OCI-LY3 (cell line): ENCODE measurements around the gene AMOTL1.

Experiments used
- H2AFZ ChIP-seq: fragments of 200-600, 300-600 bp; shearing (Covaris generic); 2 replicates; pipeline ENCODE4 v1.6.0; 2014; ENCODE audit warnings: antibody characterized with exemption, low read depth, low read length
- H3K27ac ChIP-seq: fragments of 200-600, 300-600 bp; sonication (generic); 2 replicates; pipeline ENCODE4 v1.5.1; 2014; ENCODE audit warnings: mild to moderate bottlenecking, low read length, moderate library complexity, mixed read lengths
- H3K27me3 ChIP-seq: fragments of 200-600, 300-600 bp; sonication (generic); 2 replicates; pipeline ENCODE4 v1.6.1; 2014; ENCODE audit warnings: low read depth, low read length, mixed read lengths
- H3K36me3 ChIP-seq: fragments of 200-600, 300-600 bp; sonication (generic); replicated peaks from 2 replicates; pipeline ENCODE3; 2014; ENCODE audit warnings: low read depth, low read length, mixed read lengths
- H3K4me1 ChIP-seq: fragments of 300-600, 200-600 bp; sonication (generic); 2 replicates; pipeline ENCODE4 v1.6.1; 2014; ENCODE audit warnings: low read length, mixed read lengths
- H3K4me2 ChIP-seq: fragments of 200-600, 300-600 bp; sonication (generic); 2 replicates; pipeline ENCODE4 v1.6.1; 2014; ENCODE audit warnings: low read length, mixed read lengths
- H3K4me3 ChIP-seq: fragments of 300-600, 200-600 bp; sonication (generic); 2 replicates; pipeline ENCODE4 v1.5.1; 2014; ENCODE audit warnings: antibody characterized with exemption, mild to moderate bottlenecking, low read length, moderate library complexity
- H3K79me2 ChIP-seq: fragments of 300-600, 200-600 bp; shearing (Covaris generic); 2 replicates; pipeline ENCODE4 v1.6.1; 2014; ENCODE audit warnings: mild to moderate bottlenecking, low read length, mixed read lengths
- H3K9ac ChIP-seq: fragments of 300-600, 200-600 bp; shearing (Covaris generic); 2 replicates; pipeline ENCODE4 v1.6.0; 2014; ENCODE audit warnings: mild to moderate bottlenecking, low read length, moderate library complexity
- H3K9me3 ChIP-seq: fragments of 200-600, 300-600 bp; shearing (Covaris generic); 2 replicates; pipeline ENCODE4 v1.6.1; 2014; ENCODE audit warnings: low read length, mixed read lengths; ENCODE audit not compliant: insufficient read depth
- H4K20me1 ChIP-seq: fragments of 200-600, 300-600 bp; sonication (generic); 2 replicates; pipeline ENCODE4 v1.6.1; 2016; ENCODE audit warnings: low read length, mixed read lengths; ENCODE audit not compliant: insufficient read depth
- CTCF ChIP-seq: fragments of 200-600, 300-600 bp; sonication (generic); IDR thresholded peaks from 2 replicates; pipeline ENCODE4 v1.5.1; 2014; ENCODE audit warnings: antibody characterized with exemption, low read length, low read depth
- EZH2phosphoT487 ChIP-seq: fragments of 200-600 bp; shearing (Covaris generic); IDR thresholded peaks from 2 replicates; pipeline ENCODE4 v1.6.1; 2018; ENCODE audit warnings: antibody characterized with exemption, mixed run types, low read depth

AMOTL1 gene

DNA sequence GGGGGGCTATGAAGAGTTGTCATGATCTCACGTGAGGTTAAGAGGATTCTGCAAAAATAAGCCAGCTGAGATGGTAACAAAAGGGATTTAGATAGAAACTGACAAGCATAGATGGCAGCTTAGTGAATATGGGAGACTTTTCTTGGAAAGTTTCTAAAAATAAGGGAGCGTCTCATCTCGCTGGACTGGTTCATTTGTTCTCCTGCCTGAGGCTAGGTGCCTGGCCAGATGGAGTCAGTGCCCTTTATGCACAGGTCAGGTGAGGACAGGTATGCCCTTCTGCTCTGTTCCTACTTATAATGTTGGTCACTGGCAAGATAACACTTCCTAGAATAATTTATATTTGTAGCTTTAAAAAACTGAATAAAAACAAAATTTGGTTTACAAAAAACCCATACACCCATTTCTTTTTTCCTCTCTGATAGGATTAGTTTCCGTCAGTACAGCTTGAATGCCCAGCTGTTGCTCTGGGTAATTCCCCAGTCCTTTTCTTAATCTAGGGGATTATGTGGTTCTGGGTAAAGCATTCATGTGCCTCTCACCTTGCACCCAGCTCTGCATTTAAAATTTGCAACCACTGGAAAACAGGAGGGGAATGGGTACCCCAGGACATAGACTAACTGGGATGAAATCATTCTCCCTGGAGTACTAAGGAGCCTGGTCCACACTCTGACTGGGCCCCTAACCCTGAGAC, 90.0 kb downstream of the AMOTL1 start:
- Histone ChIP-seq H2AFZ (no peak overlapping the region), H3K4me1 (peaks cover 24% of the 10 kb centered on the region), H3K36me3 (peaks cover 38% of the 10 kb centered on the region), H3K9me3 (no peaks in the 10 kb centered on the region), H3K79me2 (no peaks in the 10 kb centered on the region), H3K9ac (no peak overlapping the region), H3K27me3 (no peaks in the 10 kb centered on the region), H4K20me1 (peaks cover 4% of the 10 kb centered on the region), H3K27ac (peak overlapping the region; percentile 35; the same call in 1 of the 2 replicates), H3K4me2 (peak overlapping the region; percentile 47), H3K4me3 (no peak overlapping the region)
- TF ChIP-seq EZH2phosphoT487 (no peak), CTCF (no peak)

DNA sequence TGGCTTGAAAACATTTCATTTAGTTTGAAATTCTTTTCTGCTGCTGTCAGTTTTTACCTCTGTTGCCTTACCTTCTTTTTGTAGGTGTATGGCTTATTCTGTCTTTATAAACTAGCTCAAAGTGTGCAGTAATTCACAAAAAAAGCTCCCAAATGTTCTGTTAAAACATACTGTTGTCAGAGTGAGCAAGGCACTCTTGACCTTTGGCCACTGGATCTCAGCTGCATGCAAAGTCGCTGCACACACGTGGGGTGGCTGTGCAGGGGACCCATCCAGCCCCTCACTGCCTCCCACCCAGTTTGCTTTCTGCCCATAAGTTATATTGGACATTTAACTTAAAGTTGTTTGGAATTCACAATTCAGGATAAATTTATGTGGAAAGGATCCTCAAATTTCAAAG, 92.2 kb downstream of the AMOTL1 start:
- Histone ChIP-seq H3K4me3 (no peak overlapping the region), H3K79me2 (no peaks in the 10 kb centered on the region), H3K27me3 (no peaks in the 10 kb centered on the region), H3K4me2 (no peak overlapping the region), H3K9ac (no peak overlapping the region), H4K20me1 (peaks cover 4% of the 10 kb centered on the region), H2AFZ (no peak overlapping the region), H3K4me1 (peaks cover 24% of the 10 kb centered on the region), H3K9me3 (no peaks in the 10 kb centered on the region), H3K27ac (no peak overlapping the region), H3K36me3 (peaks cover 29% of the 10 kb centered on the region)
- no peak for TF ChIP-seq CTCF
- no peak for TF ChIP-seq EZH2phosphoT487

DNA sequence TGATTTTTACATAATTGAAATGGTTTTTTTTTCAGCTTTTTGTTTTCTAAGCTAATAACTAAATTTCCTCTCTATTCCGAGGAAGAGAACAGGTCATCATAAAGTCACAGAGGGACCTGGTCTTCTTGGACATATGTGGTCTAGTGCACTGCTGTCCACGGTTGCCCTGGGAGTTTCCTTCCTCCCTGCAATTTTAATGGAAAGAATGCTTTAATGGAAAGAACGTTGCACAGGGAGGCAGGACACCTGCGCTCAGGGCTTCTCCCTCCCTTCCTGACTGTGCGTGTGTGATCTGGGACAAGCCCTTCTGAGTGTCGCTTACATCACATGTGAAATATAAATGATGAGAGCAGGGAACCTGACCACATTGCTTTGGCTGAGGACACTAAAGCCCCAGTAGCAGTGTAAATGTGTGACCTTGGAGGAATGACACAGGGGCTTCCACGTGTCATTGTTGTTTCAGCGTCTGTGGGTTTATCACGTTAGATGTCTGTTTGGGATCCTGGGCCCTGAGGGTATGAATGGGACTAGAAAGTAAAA, 93.2 kb downstream of the AMOTL1 start:
- Histone ChIP-seq H3K27me3 (no peaks in the 10 kb centered on the region), H3K79me2 (no peaks in the 10 kb centered on the region), H3K4me3 (no peak overlapping the region), H3K36me3 (peaks cover 29% of the 10 kb centered on the region), H3K4me2 (no peak overlapping the region), H3K9ac (no peak overlapping the region), H4K20me1 (peaks cover 4% of the 10 kb centered on the region), H2AFZ (no peak overlapping the region), H3K4me1 (peaks cover 24% of the 10 kb centered on the region), H3K9me3 (no peaks in the 10 kb centered on the region), H3K27ac (no peak overlapping the region)
- no peak for TF ChIP-seq EZH2phosphoT487

DNA sequence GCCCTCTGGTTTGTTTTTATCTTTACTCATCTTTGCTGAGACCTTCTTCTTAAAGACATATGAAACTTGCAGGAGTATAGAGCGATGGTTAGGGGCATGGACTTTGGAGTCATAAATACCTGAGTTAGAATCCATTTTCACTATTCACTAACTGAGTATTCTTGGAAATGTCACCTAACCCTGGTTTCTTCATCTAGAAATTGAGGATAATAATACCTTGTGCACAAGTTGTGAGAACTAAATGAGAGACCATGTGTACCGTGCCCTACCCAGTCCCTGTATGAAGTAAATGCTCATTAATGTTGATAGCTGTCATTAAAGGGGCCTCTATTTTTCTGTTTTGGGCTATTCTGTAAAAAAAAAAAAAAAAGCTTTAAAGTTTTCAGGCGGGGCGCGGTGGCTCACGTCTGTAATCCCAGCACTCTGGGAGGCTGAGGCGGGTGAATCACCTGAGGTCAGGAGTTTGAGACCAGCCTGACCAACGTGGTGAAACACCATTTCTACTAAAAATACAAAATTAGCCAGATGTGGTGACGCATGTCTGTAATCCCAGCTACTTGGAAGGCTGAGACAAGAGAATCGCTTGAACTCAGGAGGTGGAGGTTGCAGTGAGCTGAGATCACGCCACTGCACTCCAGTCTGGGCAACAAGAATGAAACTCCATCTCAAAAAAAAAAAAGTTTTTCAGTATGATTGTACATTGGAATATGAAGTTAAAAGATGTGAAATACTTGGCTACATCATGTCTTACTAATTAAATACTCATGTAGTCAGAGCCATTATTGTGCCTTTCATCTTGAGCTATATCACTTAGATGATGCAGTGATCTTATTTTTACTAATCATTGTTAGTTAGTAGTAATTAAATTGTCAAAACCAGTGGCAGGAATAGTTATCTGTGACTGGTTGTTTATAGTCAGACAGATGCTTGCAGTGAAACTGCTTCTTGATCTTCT, 95.0 kb downstream of the AMOTL1 start:
- H3K4me1 ChIP-seq, result peaks cover 7% of the 10 kb centered on the region
- H3K27ac ChIP-seq, result no peak overlapping the region
- no peak overlapping the region for H3K4me3 ChIP-seq
- H3K27me3 ChIP-seq, result no peaks in the 10 kb centered on the region
- no peak overlapping the region for H3K4me2 ChIP-seq
- no peaks in the 10 kb centered on the region for H4K20me1 ChIP-seq
- TF ChIP-seq CTCF, result no peak
- no peak for TF ChIP-seq EZH2phosphoT487
- no peaks in the 10 kb centered on the region for H3K79me2 ChIP-seq
- no peak overlapping the region for H2AFZ ChIP-seq
- no peak overlapping the region for H3K9ac ChIP-seq
- peaks cover 19% of the 10 kb centered on the region for H3K36me3 ChIP-seq
- H3K9me3 ChIP-seq, result no peaks in the 10 kb centered on the region
